Neuronal stem cell (in vitro differentiated cells): ENCODE results near the gene CYP4A22.
A peak's percentile ranks its signal among the peaks of the same experiment; 100 is the strongest.
"Not testable (repeated sequence)": the region's sequence is repeated elsewhere in the genome, so short reads cannot be mapped to it uniquely, and the experiment has no call there.

Experiments used
- DNase-seq: peaks from one replicate; pipeline ENCODE4 v3.0.0-alpha.2; 2013; ENCODE audit warnings: low spot score
- H2AFZ ChIP-seq: one replicate; pipeline ENCODE4 v1.6.1; 2013; ENCODE audit warnings: mild to moderate bottlenecking, low read length, inconsistent platforms
- H2AK5ac ChIP-seq: 2 replicates; pipeline ENCODE4 v1.6.1; 2013; ENCODE audit warnings: low read depth, mild to moderate bottlenecking, inconsistent platforms, low read length, moderate library complexity, mixed read lengths
- H2BK120ac ChIP-seq: 2 replicates; pipeline ENCODE4 v1.6.1; 2013; ENCODE audit warnings: low read depth, mild to moderate bottlenecking, inconsistent platforms, low read length, moderate library complexity, mixed read lengths
- H2BK12ac ChIP-seq: one replicate; pipeline ENCODE4 v1.6.1; 2013; ENCODE audit warnings: low read length, inconsistent platforms
- H2BK15ac ChIP-seq: 2 replicates; pipeline ENCODE4 v1.6.1; 2013; ENCODE audit warnings: mild to moderate bottlenecking, low read length, inconsistent platforms, mixed read lengths
- H2BK5ac ChIP-seq: one replicate; pipeline ENCODE4 v1.6.1; 2013; ENCODE audit warnings: inconsistent platforms, mild to moderate bottlenecking, low read length, moderate library complexity
- H3K14ac ChIP-seq: one replicate; pipeline ENCODE4 v1.6.1; 2013; ENCODE audit warnings: low read length, inconsistent platforms
- H3K18ac ChIP-seq: 2 replicates; pipeline ENCODE4 v1.6.1; 2013; ENCODE audit warnings: low read length, inconsistent platforms
- H3K23ac ChIP-seq: 2 replicates; pipeline ENCODE4 v1.6.1; 2013; ENCODE audit warnings: low read depth, mild to moderate bottlenecking, mixed read lengths, low read length, inconsistent platforms; ENCODE audit not compliant: poor library complexity
- H3K27ac ChIP-seq: replicated peaks from 3 replicates; pipeline ENCODE4 v1.5.1; 2013; ENCODE audit warnings: low read length, inconsistent platforms
- H3K27me3 ChIP-seq, 3 experiments: 2 replicates each; pipeline ENCODE4 v1.6.1; 2013; ENCODE audit warnings: low read length in 3 of 3, mild to moderate bottlenecking in 2 of 3, inconsistent platforms in 1 of 3, low read depth in 1 of 3, mixed read lengths in 1 of 3, moderate library complexity in 1 of 3; ENCODE audit not compliant: control insufficient read depth in 3 of 3, insufficient read depth in 3 of 3
- H3K36me3 ChIP-seq, 2 donors: replicated peaks in 1 of 2; 2 replicates each; pipeline ENCODE4 v1.6.1; 2013; ENCODE audit warnings: low read length in 2 of 2; ENCODE audit not compliant: control insufficient read depth in 2 of 2, insufficient read depth in 2 of 2
- H3K4ac ChIP-seq: 2 replicates; pipeline ENCODE4 v1.6.1; 2013; ENCODE audit warnings: inconsistent platforms, mild to moderate bottlenecking, low read length, moderate library complexity
- H3K4me1 ChIP-seq, 2 donors: 1 replicate in 1 of 2; 2 replicates in 1 of 2; pipeline ENCODE4 v1.6.1; 2013; ENCODE audit warnings: low read length in 2 of 2, low read depth in 1 of 2; ENCODE audit not compliant: control insufficient read depth in 2 of 2, insufficient read depth in 1 of 2
- H3K4me2 ChIP-seq: one replicate; pipeline ENCODE4 v1.6.1; 2013; ENCODE audit warnings: mild to moderate bottlenecking, low read length, inconsistent platforms; ENCODE audit not compliant: insufficient read depth, poor library complexity, severe bottlenecking
- H3K4me3 ChIP-seq, 2 donors: 2 replicates each; pipeline ENCODE4 v1.5.1; 2013; ENCODE audit warnings: low read length in 2 of 2, mild to moderate bottlenecking in 2 of 2, inconsistent platforms in 1 of 2, moderate library complexity in 1 of 2
- H3K79me1 ChIP-seq: one replicate; pipeline ENCODE4 v1.6.1; 2013; ENCODE audit warnings: low read depth, mild to moderate bottlenecking, inconsistent platforms, low read length, moderate library complexity
- H3K9ac ChIP-seq: one replicate; pipeline ENCODE4 v1.6.1; 2013; ENCODE audit warnings: mild to moderate bottlenecking, low read depth, low read length, inconsistent platforms; ENCODE audit not compliant: poor library complexity
- H3K9me3 ChIP-seq, 2 donors: replicated peaks in 1 of 2; 2 replicates each; pipeline versions ENCODE3 to v1.6.1; 2013; ENCODE audit warnings: low read length in 2 of 2, mild to moderate bottlenecking in 2 of 2, inconsistent platforms in 1 of 2, low read depth in 1 of 2, mixed read lengths in 1 of 2, moderate library complexity in 1 of 2; ENCODE audit not compliant: control insufficient read depth in 2 of 2, insufficient read depth in 1 of 2
- H4K8ac ChIP-seq: one replicate; pipeline ENCODE4 v1.6.1; 2013; ENCODE audit warnings: low read depth, mild to moderate bottlenecking, inconsistent platforms, low read length, moderate library complexity
- H4K91ac ChIP-seq: one replicate; pipeline ENCODE4 v1.6.1; 2013; ENCODE audit warnings: low read length, low read depth, mild to moderate bottlenecking, inconsistent platforms; ENCODE audit not compliant: poor library complexity
- WGBS, 2 donors: extraction: QIAGEN DNeasy Blood & Tissue Kit; methylation state at CpG; one replicate each; pipeline ENCODE4 v1.1.7; 2013; ENCODE audit warnings: missing lambda C conversion rate in 2 of 2, mixed read lengths in 1 of 2; ENCODE audit not compliant: insufficient read length in 2 of 2, insufficient replicate concordance in 1 of 2; ENCODE audit errors: extremely low coverage in 2 of 2; 5-methylcytosine and 5-hydroxymethylcytosine counted together

The CYP4A22 gene

GRCh38 chr1:47140358-47140757 lies 3.1 kb downstream of the CYP4A22 start:
- H3K36me3 ChIP-seq, H3K27me3 ChIP-seq, H3K23ac ChIP-seq, H2BK5ac ChIP-seq, H2BK15ac ChIP-seq, H3K9ac ChIP-seq, H2AFZ ChIP-seq, H2BK120ac ChIP-seq, H3K79me1 ChIP-seq, H2BK12ac ChIP-seq, H3K4me3 ChIP-seq, H4K8ac ChIP-seq, H3K4ac ChIP-seq, H3K4me1 ChIP-seq, H3K27ac ChIP-seq, DNase-seq, H2AK5ac ChIP-seq, H4K91ac ChIP-seq, H3K18ac ChIP-seq, H3K14ac ChIP-seq, H3K4me2 ChIP-seq, H3K9me3 ChIP-seq: not testable (repeated sequence)
- no CpG with 5 or more reads among the region's 3 CpGs for WGBS, 2 donors

- H2AK5ac ChIP-seq, H3K4me3 ChIP-seq, H3K23ac ChIP-seq, H3K9ac ChIP-seq, H3K36me3 ChIP-seq, H3K27me3 ChIP-seq, H2BK15ac ChIP-seq, H4K91ac ChIP-seq, H4K8ac ChIP-seq, H3K27ac ChIP-seq, DNase-seq, H3K9me3 ChIP-seq, H3K18ac ChIP-seq, H3K4me2 ChIP-seq, H3K4ac ChIP-seq, H2BK5ac ChIP-seq, H3K79me1 ChIP-seq, H2AFZ ChIP-seq, H2BK12ac ChIP-seq, H3K4me1 ChIP-seq, H2BK120ac ChIP-seq: not testable (repeated sequence)
- WGBS, 2 donors = no CpG with 5 or more reads among the region's 6 CpGs
- H3K14ac ChIP-seq = peak overlapping the region; percentile 38
Measured at GRCh38 chr1:47143654-47144053, 6.4 kb downstream of the CYP4A22 start.

GRCh38 chr1:47146495-47146894 lies 9.3 kb downstream of the CYP4A22 start:
- H3K9me3 ChIP-seq, H3K9ac ChIP-seq, H3K4me3 ChIP-seq, H3K18ac ChIP-seq, H3K79me1 ChIP-seq, H2BK5ac ChIP-seq, H3K4me1 ChIP-seq, H3K14ac ChIP-seq, H2BK15ac ChIP-seq, H3K36me3 ChIP-seq, H4K8ac ChIP-seq, H3K4ac ChIP-seq, H4K91ac ChIP-seq, H2BK120ac ChIP-seq, H3K23ac ChIP-seq, H2AK5ac ChIP-seq, H2AFZ ChIP-seq, H3K4me2 ChIP-seq, H3K27me3 ChIP-seq, DNase-seq, H3K27ac ChIP-seq, H2BK12ac ChIP-seq: not testable (repeated sequence)
- no CpG with 5 or more reads among the region's 1 CpG for WGBS, 2 donors

- no peak overlapping the region for H3K4me3 ChIP-seq
- H2BK15ac ChIP-seq = no peak overlapping the region
- H3K79me1 ChIP-seq = no peaks in the 10 kb centered on the region
- H4K8ac ChIP-seq = no peak overlapping the region
- H3K27me3 ChIP-seq = no peaks in the 10 kb centered on the region
- no peak overlapping the region for H2AK5ac ChIP-seq
- no peak overlapping the region for H2BK5ac ChIP-seq
- no peak overlapping the region for H4K91ac ChIP-seq
- peaks cover 0 to 1% of the 10 kb centered on the region in 2 donors for H3K4me1 ChIP-seq
- WGBS, 2 donors = no CpG with 5 or more reads among the region's 6 CpGs
- DNase-seq = no peak
- peak overlapping the region; percentile 38 for H3K18ac ChIP-seq
- H2BK12ac ChIP-seq = no peak overlapping the region
- no peak overlapping the region for H3K14ac ChIP-seq
- no peak overlapping the region for H2BK120ac ChIP-seq
- H3K9me3 ChIP-seq = no peaks in the 10 kb centered on the region
- H2AFZ ChIP-seq = no peak overlapping the region
- H3K36me3 ChIP-seq = no peaks in the 10 kb centered on the region
- H3K27ac ChIP-seq = no peak overlapping the region
- H3K4me2 ChIP-seq = no peak overlapping the region
- no peak overlapping the region for H3K9ac ChIP-seq
- H3K23ac ChIP-seq = peak overlapping the region; percentile 73
- H3K4ac ChIP-seq = no peak overlapping the region
Measured at GRCh38 chr1:47147047-47147785, 10.0 kb downstream of the CYP4A22 start.
